Stimulated activated CD4-positive, alpha-beta T cell treated with anti-CD3 and anti-CD28 coated beads, Interleukin-2, amount 100 ng/mL, for 24 hours (primary cell): Measurements from ENCODE around the gene CLIC3.
"Not testable (repeated sequence)": the region's sequence is repeated elsewhere in the genome, so short reads cannot be mapped to it uniquely, and the experiment has no call there.

Experiments
- DNase-seq, 2 donors: peaks; one replicate each; pipeline ENCODE4 v3.0.0-alpha.2; 2020

Gene CLIC3

GRCh38 chr9:137016436-137016835 lies 20.1 kb upstream of the CLIC3 start:
- no peak for DNase-seq

GRCh38 chr9:137015976-137016375 lies 19.6 kb upstream of the CLIC3 start:
- DNase-seq = no peak

GRCh38 chr9:137015540-137015930 lies 19.2 kb upstream of the CLIC3 start:
- no peak for DNase-seq

- DNase-seq = no peak
These were observed 18.6 kb upstream of the CLIC3 start for GRCh38 chr9:137014776-137015539.

GRCh38 chr9:137014166-137014565 lies 17.8 kb upstream of the CLIC3 start:
- no peak for DNase-seq

GRCh38 chr9:137013571-137013940 lies 17.2 kb upstream of the CLIC3 start:
- DNase-seq = no peak

- no peak for DNase-seq
These were observed 16.6 kb upstream of the CLIC3 start for GRCh38 chr9:137012694-137013570.

- DNase-seq = no peak
These were observed 15.7 kb upstream of the CLIC3 start for GRCh38 chr9:137011907-137012675.

- DNase-seq = no peak
These were observed 14.8 kb upstream of the CLIC3 start for GRCh38 chr9:137011156-137011555.

GRCh38 chr9:137009938-137010732 lies 13.8 kb upstream of the CLIC3 start:
- DNase-seq = no peak

GRCh38 chr9:137009217-137009616 lies 12.8 kb upstream of the CLIC3 start:
- no peak for DNase-seq

- no peak for DNase-seq
These were observed 11.9 kb upstream of the CLIC3 start for GRCh38 chr9:137008312-137008711.

- no peak for DNase-seq
These were observed 11.5 kb upstream of the CLIC3 start for GRCh38 chr9:137007816-137008270.

- no peak for DNase-seq
These were observed 10.9 kb upstream of the CLIC3 start for GRCh38 chr9:137007108-137007815.

- no peak for DNase-seq
These were observed 10.0 kb upstream of the CLIC3 start for GRCh38 chr9:137006116-137007003.

- not testable (repeated sequence) for DNase-seq
These were observed 7.9 kb upstream of the CLIC3 start for GRCh38 chr9:137004285-137004684.

GRCh38 chr9:137002646-137003041 lies 6.3 kb upstream of the CLIC3 start:
- DNase-seq = no peak

GRCh38 chr9:137001857-137002645 lies 5.7 kb upstream of the CLIC3 start:
- DNase-seq = no peak

- DNase-seq = no peak
These were observed 4.0 kb upstream of the CLIC3 start for GRCh38 chr9:137000177-137000930.
